Measurements from ENCODE around the gene GKN2.
A peak's percentile ranks its signal among the peaks of the same experiment; 100 is the strongest.

GKN2 gene

DNA sequence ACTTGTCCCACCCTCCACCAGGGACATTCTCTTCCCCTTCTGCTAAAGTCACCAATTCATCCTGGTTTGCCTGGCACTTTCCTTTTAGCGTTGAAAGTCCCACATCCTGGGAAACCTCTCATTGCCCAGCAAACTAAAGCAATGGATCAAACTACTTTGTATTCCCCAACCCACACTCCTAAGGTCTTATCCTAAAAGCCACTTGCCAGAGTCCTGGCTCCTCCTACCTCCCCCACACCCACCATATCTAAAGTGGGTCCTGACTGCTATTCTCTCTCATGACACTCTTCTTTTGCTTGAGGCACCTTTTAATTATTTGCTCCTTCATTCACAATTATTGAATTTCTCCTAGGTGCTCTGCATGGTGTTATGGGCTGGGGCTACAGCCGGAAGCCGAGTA lies 40.6 kb downstream of the GKN2 start:
- no peak overlapping the region for H3K27ac ChIP-seq
- TF ChIP-seq, protein P1, sequence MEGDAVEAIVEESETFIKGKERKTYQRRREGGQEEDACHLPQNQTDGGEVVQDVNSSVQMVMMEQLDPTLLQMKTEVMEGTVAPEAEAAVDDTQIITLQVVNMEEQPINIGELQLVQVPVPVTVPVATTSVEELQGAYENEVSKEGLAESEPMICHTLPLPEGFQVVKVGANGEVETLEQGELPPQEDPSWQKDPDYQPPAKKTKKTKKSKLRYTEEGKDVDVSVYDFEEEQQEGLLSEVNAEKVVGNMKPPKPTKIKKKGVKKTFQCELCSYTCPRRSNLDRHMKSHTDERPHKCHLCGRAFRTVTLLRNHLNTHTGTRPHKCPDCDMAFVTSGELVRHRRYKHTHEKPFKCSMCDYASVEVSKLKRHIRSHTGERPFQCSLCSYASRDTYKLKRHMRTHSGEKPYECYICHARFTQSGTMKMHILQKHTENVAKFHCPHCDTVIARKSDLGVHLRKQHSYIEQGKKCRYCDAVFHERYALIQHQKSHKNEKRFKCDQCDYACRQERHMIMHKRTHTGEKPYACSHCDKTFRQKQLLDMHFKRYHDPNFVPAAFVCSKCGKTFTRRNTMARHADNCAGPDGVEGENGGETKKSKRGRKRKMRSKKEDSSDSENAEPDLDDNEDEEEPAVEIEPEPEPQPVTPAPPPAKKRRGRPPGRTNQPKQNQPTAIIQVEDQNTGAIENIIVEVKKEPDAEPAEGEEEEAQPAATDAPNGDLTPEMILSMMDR (conservative IDR thresholded peaks at IDR 0.05) = no peak

GRCh38 chr2:68911709-68912108 lies 41.0 kb downstream of the GKN2 start:
- TF ChIP-seq, protein P1 (conservative IDR thresholded peaks at IDR 0.05) = no peak
- no peak overlapping the region for H3K27ac ChIP-seq

- TF ChIP-seq, protein P1 (conservative IDR thresholded peaks at IDR 0.05) = no peak
Observed at GRCh38 chr2:68911246-68911645, 41.4 kb downstream of the GKN2 start.

DNA sequence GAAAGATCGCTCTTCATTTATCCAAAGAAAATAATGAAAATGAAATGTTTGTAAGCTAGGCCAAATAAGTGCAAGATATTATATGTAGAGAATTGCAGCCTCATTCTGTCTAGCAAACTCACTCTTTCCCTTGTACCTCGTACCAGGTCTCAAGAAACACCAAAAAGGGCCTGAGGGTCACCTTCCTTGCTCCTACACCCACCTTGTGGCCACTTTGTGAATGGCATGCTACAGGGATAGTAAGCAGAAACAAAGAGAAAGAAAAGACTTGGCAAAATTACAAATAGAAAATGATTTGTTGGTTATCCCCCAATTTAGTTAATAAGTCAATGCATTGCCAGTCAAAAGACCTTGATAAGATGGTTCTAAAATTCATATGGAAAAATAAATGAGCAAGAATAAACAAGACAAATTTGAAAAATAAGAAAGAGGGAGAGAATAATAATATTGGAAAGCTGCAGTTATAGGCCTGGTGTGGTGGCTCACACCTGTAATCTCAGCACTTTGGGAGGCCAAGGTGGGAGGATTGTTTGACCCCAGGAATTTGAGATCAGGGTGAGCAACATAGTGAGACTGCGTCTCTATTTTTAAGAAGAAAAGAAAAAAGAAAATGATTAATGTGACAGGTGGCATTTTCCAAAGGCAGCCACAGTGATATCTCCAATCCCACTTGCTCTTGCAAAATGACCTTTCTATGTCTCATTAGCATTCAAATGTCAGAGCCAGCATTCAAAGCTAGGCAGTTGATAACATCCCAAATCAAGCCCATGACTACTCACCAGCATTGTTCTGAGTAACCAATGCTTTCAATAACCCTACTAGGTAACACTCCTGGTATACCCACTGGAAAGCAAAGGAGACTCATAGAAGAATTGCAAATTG lies 42.7 kb downstream of the GKN2 start:
- H3K27ac ChIP-seq = no peak overlapping the region

More at GRCh38 chr2:68911246-68911645, 41.4 kb downstream of the GKN2 start:
- H3K27ac ChIP-seq = no peak overlapping the region

GRCh38 chr2:68908392-68908970 lies 44.2 kb downstream of the GKN2 start:
- H3K27ac ChIP-seq = no peak overlapping the region
- TF ChIP-seq, protein P1 (conservative IDR thresholded peaks at IDR 0.05) = no peak

More for the DNA sequence above, 42.7 kb downstream of the GKN2 start:
- TF ChIP-seq, protein P1 (conservative IDR thresholded peaks at IDR 0.05) = peak; percentile 97

DNA sequence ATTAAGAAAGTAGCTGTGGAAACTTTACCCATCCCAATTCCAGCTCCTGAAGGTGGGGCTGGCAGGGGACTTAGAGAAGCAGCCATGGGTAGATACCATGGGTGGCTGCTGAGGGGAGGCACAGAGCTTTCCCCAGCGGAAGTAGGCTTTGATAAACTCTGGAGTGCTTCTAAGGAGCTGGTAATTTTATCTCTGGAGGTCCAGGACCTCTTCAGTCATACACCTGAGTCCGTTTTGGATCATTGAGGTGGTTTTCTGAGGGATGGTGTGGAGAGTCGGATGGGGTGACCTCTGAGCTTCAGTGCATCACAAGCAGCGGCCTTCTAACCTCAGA lies 44.8 kb downstream of the GKN2 start:
- no peak overlapping the region for H3K27ac ChIP-seq
- TF ChIP-seq, protein P1 (conservative IDR thresholded peaks at IDR 0.05) = no peak

DNA sequence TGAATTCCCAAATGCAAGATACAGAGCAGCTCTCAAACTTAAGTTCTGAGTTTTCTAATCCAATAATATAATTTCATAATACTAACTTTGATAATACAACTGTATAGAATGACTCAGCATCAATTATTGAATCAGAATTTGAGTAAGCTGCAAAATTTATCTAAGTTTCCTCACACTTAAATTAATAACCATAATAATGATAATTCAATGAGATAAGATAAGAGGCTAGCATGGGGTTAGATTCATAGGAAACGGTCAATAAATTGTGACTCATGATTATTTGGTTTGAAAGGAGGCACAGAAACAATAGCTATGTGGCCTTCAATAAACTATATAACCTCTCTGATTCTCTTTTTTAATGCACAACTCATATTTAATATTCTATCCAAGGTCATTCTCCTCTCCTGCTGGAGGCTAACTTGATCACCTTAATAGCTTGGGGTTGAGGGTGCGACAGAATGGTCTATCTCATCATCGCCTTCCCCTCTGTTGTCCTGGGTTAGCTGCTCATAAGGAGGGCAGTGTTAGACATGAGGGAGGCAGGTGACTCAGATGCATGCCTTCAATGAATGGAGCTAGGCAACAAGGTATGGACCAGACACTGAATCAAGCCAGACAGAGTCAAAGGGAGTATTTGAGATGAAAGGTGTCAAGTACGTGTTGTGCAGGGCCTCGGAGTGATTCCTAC lies 45.3 kb downstream of the GKN2 start:
- TF ChIP-seq, protein P1 (conservative IDR thresholded peaks at IDR 0.05) = no peak
- H3K27ac ChIP-seq = no peak overlapping the region
